ENCODE results near the gene LIMK1.
"Not testable (repeated sequence)": the region's sequence is repeated elsewhere in the genome, so short reads cannot be mapped to it uniquely, and the experiment has no call there.

GRCh38 chr7:74167324-74167723 lies 83.7 kb downstream of the LIMK1 start:
- TF ChIP-seq POLR2A (IDR thresholded peaks at IDR 0.05; ENCODE audit: low read depth, low read length); CTCF (conservative IDR thresholded peaks at IDR 0.05; ENCODE audit: low read depth, low read length); SMC3 (IDR thresholded peaks at IDR 0.05; ENCODE audit: low read depth, low read length); MXI1 (IDR thresholded peaks at IDR 0.05; ENCODE audit: borderline replicate concordance, low read depth, low read length); CHD1 (IDR thresholded peaks at IDR 0.05; ENCODE audit: low read depth, low read length); USF2 (IDR thresholded peaks at IDR 0.05; ENCODE audit: low read depth, low read length): not testable (repeated sequence)

Measured in IMR-90 (cell line).